Progenitor cell of endocrine pancreas (in vitro differentiated cells): ENCODE measurements around the gene LGALS9. TPM values are rescaled to one million over a fixed set of nuclear protein-coding genes. Genes with fewer than 3 reads are reported as not detected.

Experiments
- DNase-seq: peaks from one replicate; pipeline ENCODE4 v3.0.0; 2021; ENCODE audit warnings: low spot score; ENCODE audit not compliant: unreplicated experiment
- H3K27ac Mint-ChIP-seq: 2 replicates; pipeline ENCODE4 v1.8.0; 2021; ENCODE audit warnings: mild to moderate bottlenecking, moderate library complexity, mixed read lengths
- H3K27me3 Mint-ChIP-seq: 2 replicates; pipeline ENCODE4 v1.8.0; 2021; ENCODE audit warnings: mixed read lengths
- H3K36me3 Mint-ChIP-seq: 2 replicates; pipeline ENCODE4 v1.8.0; 2022; ENCODE audit warnings: mixed read lengths; ENCODE audit not compliant: insufficient read depth
- H3K4me1 Mint-ChIP-seq: 2 replicates; pipeline ENCODE4 v1.8.0; 2021; ENCODE audit warnings: low read depth, mixed read lengths
- H3K4me3 Mint-ChIP-seq: 2 replicates; pipeline ENCODE4 v1.8.0; 2021; ENCODE audit warnings: low read depth, mild to moderate bottlenecking, moderate library complexity, mixed read lengths
- H3K9me3 Mint-ChIP-seq: 2 replicates; pipeline ENCODE4 v1.8.0; 2021; ENCODE audit warnings: low read depth, mixed read lengths
- long read RNA-seq: library from polyadenylated mRNA; unstranded; transcript quantifications from one replicate; pipeline ENCODE4 v2.0.0, GENCODE V29; 2020
- total RNA-seq: library from RNA; stranded (reverse); gene quantifications from 2 replicates; pipeline ENCODE4 v1.2.1, GENCODE V29; 2021
- TF ChIP-seq, protein P1 (sequence below): fragments of 200-600 bp; sonication (generic); IDR thresholded peaks from one replicate; pipeline ENCODE4 v1.5.0; 2021; ENCODE audit warnings: antibody characterized with exemption, mild to moderate bottlenecking; ENCODE audit not compliant: unreplicated experiment

The LGALS9 gene
- total RNA-seq = 2.1 and 3.1 TPM in 2 replicates
- long read RNA-seq = 0 reads

DNA sequence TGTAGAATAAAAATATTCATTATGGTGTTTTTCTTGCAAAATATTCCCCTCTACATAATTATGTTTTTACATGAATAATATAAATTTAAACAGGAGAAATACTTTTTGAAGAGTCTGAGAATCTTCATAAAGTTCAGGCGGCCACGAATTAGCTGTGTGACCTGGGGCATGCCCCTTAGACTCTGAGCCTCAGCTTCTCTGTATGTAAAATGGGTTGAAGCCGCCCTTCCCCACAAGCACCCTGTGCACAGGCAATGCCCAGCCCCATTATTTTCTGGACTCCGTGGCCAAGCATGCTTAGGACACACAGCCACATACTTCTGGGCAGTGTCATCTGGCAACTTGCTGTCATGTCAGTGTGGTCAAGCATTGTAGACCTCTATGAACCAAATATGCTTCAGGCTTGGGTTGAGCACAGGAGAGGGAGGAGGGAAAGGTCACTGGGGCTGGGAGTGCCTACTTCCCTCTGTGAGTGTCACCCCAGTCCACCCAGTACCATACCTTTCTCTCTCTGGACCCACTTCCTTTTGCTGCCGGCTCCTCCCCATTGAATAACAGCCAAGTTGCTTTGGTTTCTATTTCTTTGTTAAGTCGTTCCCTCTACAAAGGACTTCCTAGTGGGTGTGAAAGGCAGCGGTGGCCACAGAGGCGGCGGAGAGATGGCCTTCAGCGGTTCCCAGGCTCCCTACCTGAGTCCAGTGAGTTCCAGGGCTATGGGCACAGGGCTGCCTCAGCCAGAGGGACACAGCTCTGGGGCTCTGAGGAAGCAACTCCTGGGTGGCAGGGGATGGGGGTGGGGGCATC, at the start of gene LGALS9:
Gene LGALS9 (plus strand): TSS at position 582 of the 804 bp plus-strand sequence. CDS start 78 bp downstream, at position 660.
- Mint-ChIP-seq H3K36me3 (no peaks in the 10 kb centered on the region), H3K9me3 (no peaks in the 10 kb centered on the region), H3K4me1 (peaks cover 6% of the 10 kb centered on the region), H3K27me3 (no peaks in the 10 kb centered on the region), H3K27ac (no peak within 1 kb of the TSS), H3K4me3 (no peak within 1 kb of the TSS)
- TF ChIP-seq, protein P1, sequence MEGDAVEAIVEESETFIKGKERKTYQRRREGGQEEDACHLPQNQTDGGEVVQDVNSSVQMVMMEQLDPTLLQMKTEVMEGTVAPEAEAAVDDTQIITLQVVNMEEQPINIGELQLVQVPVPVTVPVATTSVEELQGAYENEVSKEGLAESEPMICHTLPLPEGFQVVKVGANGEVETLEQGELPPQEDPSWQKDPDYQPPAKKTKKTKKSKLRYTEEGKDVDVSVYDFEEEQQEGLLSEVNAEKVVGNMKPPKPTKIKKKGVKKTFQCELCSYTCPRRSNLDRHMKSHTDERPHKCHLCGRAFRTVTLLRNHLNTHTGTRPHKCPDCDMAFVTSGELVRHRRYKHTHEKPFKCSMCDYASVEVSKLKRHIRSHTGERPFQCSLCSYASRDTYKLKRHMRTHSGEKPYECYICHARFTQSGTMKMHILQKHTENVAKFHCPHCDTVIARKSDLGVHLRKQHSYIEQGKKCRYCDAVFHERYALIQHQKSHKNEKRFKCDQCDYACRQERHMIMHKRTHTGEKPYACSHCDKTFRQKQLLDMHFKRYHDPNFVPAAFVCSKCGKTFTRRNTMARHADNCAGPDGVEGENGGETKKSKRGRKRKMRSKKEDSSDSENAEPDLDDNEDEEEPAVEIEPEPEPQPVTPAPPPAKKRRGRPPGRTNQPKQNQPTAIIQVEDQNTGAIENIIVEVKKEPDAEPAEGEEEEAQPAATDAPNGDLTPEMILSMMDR = no peak
- DNase-seq = no peak

DNA sequence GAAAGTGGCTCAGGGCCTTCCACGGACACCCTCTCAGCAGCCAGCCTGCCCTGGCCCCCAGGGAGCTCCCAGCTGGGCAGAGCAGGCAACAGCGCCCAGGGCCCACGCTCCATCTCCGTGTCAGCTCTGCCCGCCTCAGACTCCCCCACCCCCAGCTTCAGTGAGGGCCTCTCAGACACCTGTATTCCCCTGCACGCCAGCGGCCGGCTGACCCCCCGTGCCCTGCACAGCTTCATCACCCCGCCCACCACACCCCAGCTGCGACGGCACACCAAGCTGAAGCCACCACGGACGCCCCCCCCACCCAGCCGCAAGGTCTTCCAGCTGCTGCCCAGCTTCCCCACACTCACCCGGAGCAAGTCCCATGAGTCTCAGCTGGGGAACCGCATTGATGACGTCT, 48.3 kb upstream of the LGALS9 start:
- Mint-ChIP-seq H3K27ac (no peak overlapping the region), H3K9me3 (no peaks in the 10 kb centered on the region), H3K27me3 (no peaks in the 10 kb centered on the region), H3K4me1 (peaks cover 8% of the 10 kb centered on the region), H3K4me3 (no peak overlapping the region), H3K36me3 (peaks cover 1% of the 10 kb centered on the region)
- DNase-seq = no peak
- TF ChIP-seq, protein P1 = no peak

DNA sequence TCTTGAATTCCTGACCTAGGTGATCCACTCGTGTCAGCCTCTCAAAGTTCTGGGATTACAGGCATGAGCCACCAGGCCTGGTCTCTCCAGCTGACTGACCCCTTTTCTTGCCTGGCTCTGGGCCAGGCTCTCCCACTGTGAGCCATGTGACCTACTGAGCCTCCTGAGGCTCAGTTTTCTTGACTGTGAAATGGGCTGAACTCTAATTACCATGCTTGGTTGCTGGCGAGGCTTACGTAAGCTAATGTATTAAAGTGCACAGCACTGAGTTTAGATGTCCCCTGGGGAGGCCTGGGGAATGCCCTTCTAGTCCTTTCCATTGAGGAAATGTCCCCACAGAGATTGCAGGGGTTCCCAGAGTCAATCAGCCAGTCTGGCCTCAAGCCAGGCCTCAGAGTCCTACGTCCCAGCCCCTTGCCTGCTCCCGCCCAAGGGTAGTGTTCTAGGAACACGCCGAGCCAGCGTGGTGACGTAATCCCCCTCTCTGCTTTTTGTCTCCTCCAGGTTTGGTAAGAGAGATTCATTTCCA, 45.8 kb upstream of the LGALS9 start:
- H3K4me3 Mint-ChIP-seq = no peak overlapping the region
- peaks cover 7% of the 10 kb centered on the region for H3K36me3 Mint-ChIP-seq
- TF ChIP-seq, protein P1 = no peak
- no peak overlapping the region for H3K27ac Mint-ChIP-seq
- H3K9me3 Mint-ChIP-seq = no peaks in the 10 kb centered on the region
- no peaks in the 10 kb centered on the region for H3K27me3 Mint-ChIP-seq
- no peak for DNase-seq
- no peaks in the 10 kb centered on the region for H3K4me1 Mint-ChIP-seq

DNA sequence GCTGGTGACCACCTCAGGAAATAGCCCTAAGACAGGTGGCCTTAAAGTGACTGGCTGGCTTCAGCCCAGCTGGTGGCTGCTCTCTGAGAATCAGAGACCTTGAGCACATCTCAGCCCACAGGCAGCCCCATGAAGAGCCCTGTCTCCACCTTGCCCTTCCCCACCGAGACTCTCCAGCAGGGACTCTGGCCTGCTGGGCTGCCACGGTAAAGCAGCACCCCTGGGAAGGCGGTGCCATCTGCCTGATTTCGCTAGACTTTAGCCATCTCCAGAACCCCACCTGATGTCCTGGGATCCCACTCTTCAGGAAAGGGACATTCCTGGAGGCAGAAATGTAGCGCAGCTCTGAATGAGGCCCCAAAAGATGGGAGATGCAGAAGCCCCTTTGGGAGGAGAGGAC, 45.2 kb upstream of the LGALS9 start:
- H3K36me3 Mint-ChIP-seq = peaks cover 7% of the 10 kb centered on the region
- H3K9me3 Mint-ChIP-seq = no peaks in the 10 kb centered on the region
- no peak overlapping the region for H3K27ac Mint-ChIP-seq
- H3K4me1 Mint-ChIP-seq = no peaks in the 10 kb centered on the region
- no peak for DNase-seq
- H3K4me3 Mint-ChIP-seq = no peak overlapping the region
- no peaks in the 10 kb centered on the region for H3K27me3 Mint-ChIP-seq
- TF ChIP-seq, protein P1 = no peak

DNA sequence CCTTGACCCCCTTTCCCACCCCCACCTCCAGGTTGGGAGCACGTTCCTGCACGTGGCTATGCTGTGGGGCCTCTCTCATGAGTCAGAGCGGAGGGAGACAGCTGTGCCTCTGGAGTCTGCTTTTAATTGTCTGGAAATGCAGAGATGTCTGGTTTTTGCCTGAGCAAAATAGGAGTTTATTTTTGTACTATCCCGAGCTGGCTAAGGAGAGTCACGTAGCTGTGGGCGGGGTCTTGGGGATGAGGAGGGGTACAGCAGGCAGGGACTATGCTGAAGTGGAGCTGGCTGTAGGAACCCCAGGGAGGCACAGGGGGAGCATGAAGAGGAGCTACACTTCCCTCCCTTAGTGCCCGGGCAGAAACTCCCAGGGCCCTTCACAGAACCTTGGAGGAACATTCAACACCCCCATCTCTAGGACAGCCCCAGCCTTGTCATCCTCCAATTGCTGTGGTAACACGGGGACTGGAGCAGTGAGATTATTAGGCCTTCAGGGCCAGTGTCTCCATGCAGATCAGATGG, 44.7 kb upstream of the LGALS9 start:
- Mint-ChIP-seq H3K27ac (no peak overlapping the region), H3K4me1 (no peaks in the 10 kb centered on the region), H3K4me3 (no peak overlapping the region), H3K36me3 (peaks cover 7% of the 10 kb centered on the region), H3K27me3 (no peaks in the 10 kb centered on the region), H3K9me3 (no peaks in the 10 kb centered on the region)
- TF ChIP-seq, protein P1 = no peak
- DNase-seq = no peak
